Measurements from ENCODE around the gene BACH1. TPM values are rescaled to one million over a fixed set of nuclear protein-coding genes. Genes with fewer than 3 reads are reported as not detected.
"Not testable (repeated sequence)": the region's sequence is repeated elsewhere in the genome, so short reads cannot be mapped to it uniquely, and the experiment has no call there.

The BACH1 gene
- total and polyA plus RNA-seq, 2 donors (not counting 1 experiment from before 2014, with no cell fraction given) = 10.1 to 221 TPM

GRCh38 chr21:29250636-29251035, 48.1 kb upstream of the BACH1 start:
- peaks cover 1 to 14% (median 7%) of the 10 kb centered on the region in 3 donors for H3K9me3 ChIP-seq (ENCODE audit: control extremely low read depth in 1 of 3, control insufficient read depth in 2 of 3, insufficient read depth in 1 of 3, low read length in 2 of 3)
- H3K79me2 ChIP-seq (ENCODE audit: control insufficient read depth, insufficient read depth, low read length) = no peaks in the 10 kb centered on the region
- H3K9ac ChIP-seq (ENCODE audit: low read length) = no peak overlapping the region
- no peak for ATAC-seq (ENCODE audit: low read depth)
- Mint-ChIP-seq H3K9me3 (ENCODE audit: insufficient read depth) (peaks cover 7% of the 10 kb centered on the region), H3K27me3 (no peaks in the 10 kb centered on the region), H3K4me3 (no peak overlapping the region), H3K27ac (no peak overlapping the region), H3K4me1 (peaks cover 2% of the 10 kb centered on the region)
- ChIA-PET POLR2A (no interaction called here), CTCF (no interaction called here)
- no peak overlapping the region for H2AFZ ChIP-seq (ENCODE audit: insufficient read depth, low read depth, low read length, poor library complexity, severe bottlenecking)
- intact Hi-C loops (cut with micrococcal nuclease) = no loop called here
- no peaks in the 10 kb centered on the region for H4K20me1 ChIP-seq (ENCODE audit: control insufficient read depth, insufficient read depth, low read length, poor library complexity, severe bottlenecking)
- no peak overlapping the region for H3K27ac ChIP-seq (ENCODE audit: low read length in 2 of 2)
- no peaks in the 10 kb centered on the region for H3K4me1 ChIP-seq (ENCODE audit: control insufficient read depth in 2 of 2, insufficient read depth in 2 of 2, low read length in 2 of 2)
- no peak for DNase-seq
- H3K4me2 ChIP-seq (replicated peaks; ENCODE audit: low read depth, low read length, poor library complexity, severe bottlenecking) = no peak overlapping the region
- TF ChIP-seq, protein P1, sequence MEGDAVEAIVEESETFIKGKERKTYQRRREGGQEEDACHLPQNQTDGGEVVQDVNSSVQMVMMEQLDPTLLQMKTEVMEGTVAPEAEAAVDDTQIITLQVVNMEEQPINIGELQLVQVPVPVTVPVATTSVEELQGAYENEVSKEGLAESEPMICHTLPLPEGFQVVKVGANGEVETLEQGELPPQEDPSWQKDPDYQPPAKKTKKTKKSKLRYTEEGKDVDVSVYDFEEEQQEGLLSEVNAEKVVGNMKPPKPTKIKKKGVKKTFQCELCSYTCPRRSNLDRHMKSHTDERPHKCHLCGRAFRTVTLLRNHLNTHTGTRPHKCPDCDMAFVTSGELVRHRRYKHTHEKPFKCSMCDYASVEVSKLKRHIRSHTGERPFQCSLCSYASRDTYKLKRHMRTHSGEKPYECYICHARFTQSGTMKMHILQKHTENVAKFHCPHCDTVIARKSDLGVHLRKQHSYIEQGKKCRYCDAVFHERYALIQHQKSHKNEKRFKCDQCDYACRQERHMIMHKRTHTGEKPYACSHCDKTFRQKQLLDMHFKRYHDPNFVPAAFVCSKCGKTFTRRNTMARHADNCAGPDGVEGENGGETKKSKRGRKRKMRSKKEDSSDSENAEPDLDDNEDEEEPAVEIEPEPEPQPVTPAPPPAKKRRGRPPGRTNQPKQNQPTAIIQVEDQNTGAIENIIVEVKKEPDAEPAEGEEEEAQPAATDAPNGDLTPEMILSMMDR (IDR thresholded peaks at IDR 0.05) = no peak
- TF ChIP-seq EZH2 (IDR thresholded peaks at IDR 0.05; ENCODE audit: borderline replicate concordance, insufficient read depth, low read depth, low read length, poor library complexity, severe bottlenecking) = no peak
- H3K36me3 ChIP-seq (replicated peaks in 1 of 2; ENCODE audit: control extremely low read depth in 1 of 2, control insufficient read depth in 1 of 2, extremely low read depth in 1 of 2, insufficient read depth in 2 of 2, low read length in 1 of 2) = no peaks in the 10 kb centered on the region
- no peak overlapping the region for H3K4me3 ChIP-seq (ENCODE audit: control extremely low read depth in 1 of 5, extremely low read depth in 1 of 5, insufficient read depth in 1 of 5, low read depth in 2 of 5, low read length in 4 of 5)
- no peaks in the 10 kb centered on the region for H3K27me3 ChIP-seq (replicated peaks in 1 of 4; ENCODE audit: control extremely low read depth in 1 of 4, control insufficient read depth in 3 of 4, insufficient read depth in 4 of 4, low read length in 3 of 4)
- 100% methylated on average over 4 of the region's 5 CpGs for whole genome bisulfite sequencing (ENCODE audit: insufficient coverage)

GRCh38 chr21:29253861-29254260, 44.9 kb upstream of the BACH1 start:
- H3K4me1 ChIP-seq (ENCODE audit: control insufficient read depth in 2 of 2, insufficient read depth in 2 of 2, low read length in 2 of 2); H3K27me3 Mint-ChIP-seq; H3K4me3 Mint-ChIP-seq; H3K27ac Mint-ChIP-seq; H3K9ac ChIP-seq (ENCODE audit: low read length); ATAC-seq (ENCODE audit: low read depth); H3K36me3 ChIP-seq (replicated peaks in 1 of 2; ENCODE audit: control extremely low read depth in 1 of 2, control insufficient read depth in 1 of 2, extremely low read depth in 1 of 2, insufficient read depth in 2 of 2, low read length in 1 of 2); H3K4me3 ChIP-seq (ENCODE audit: control extremely low read depth in 1 of 5, extremely low read depth in 1 of 5, insufficient read depth in 1 of 5, low read depth in 2 of 5, low read length in 4 of 5); H4K20me1 ChIP-seq (ENCODE audit: control insufficient read depth, insufficient read depth, low read length, poor library complexity, severe bottlenecking); H3K27me3 ChIP-seq (replicated peaks in 1 of 4; ENCODE audit: control extremely low read depth in 1 of 4, control insufficient read depth in 3 of 4, insufficient read depth in 4 of 4, low read length in 3 of 4); H2AFZ ChIP-seq (ENCODE audit: insufficient read depth, low read depth, low read length, poor library complexity, severe bottlenecking); H3K27ac ChIP-seq (ENCODE audit: low read length in 2 of 2); DNase-seq; intact Hi-C loops (cut with micrococcal nuclease); POLR2A ChIA-PET; H3K4me2 ChIP-seq (replicated peaks; ENCODE audit: low read depth, low read length, poor library complexity, severe bottlenecking); H3K9me3 Mint-ChIP-seq (ENCODE audit: insufficient read depth); H3K79me2 ChIP-seq (ENCODE audit: control insufficient read depth, insufficient read depth, low read length); H3K4me1 Mint-ChIP-seq: not testable (repeated sequence)
- peaks cover 1 to 14% (median 7%) of the 10 kb centered on the region in 3 donors for H3K9me3 ChIP-seq (ENCODE audit: control extremely low read depth in 1 of 3, control insufficient read depth in 2 of 3, insufficient read depth in 1 of 3, low read length in 2 of 3)
- CTCF ChIA-PET = interaction anchor here (1.1 to 2.1 kb wide), 2 partner anchors 31 to 46 kb away, joined by 3 to 5 read pairs; no protein-coding TSS in a partner anchor

All from B cell (primary cell).